H1 (cell line): Measurements from ENCODE around the gene TNXB. TPM values are rescaled to one million over a fixed set of nuclear protein-coding genes. Genes with fewer than 3 reads are reported as not detected.

Source experiments
- CTCF ChIA-PET: fragments of 300-600 bp; sonication (Branson Sonifier 250); formaldehyde crosslinking; loops from one replicate; lab custom pipeline; 2021; ENCODE audit not compliant: partially characterized antibody; lab: Charles Lee
- POLR2A ChIA-PET: fragments of 300-600 bp; sonication (Branson Sonifier 250); formaldehyde crosslinking; loops from one replicate; lab custom pipeline; 2021; ENCODE audit warnings: inconsistent platforms; ENCODE audit not compliant: partially characterized antibody; lab: Charles Lee
- DNase-seq, 2 experiments: peaks; one replicate each; pipeline versions ENCODE4 v3.0.0 to v3.0.0-alpha.2; 2010 to 2022; ENCODE audit warnings: low spot score in 2 of 2, low read depth in 1 of 2, mixed read lengths in 1 of 2
- FAIRE-seq: peaks from 2 replicates; lab custom pipeline; 2011; peaks lifted over from hg19 to GRCh38; lab: Jason Lieb, UNC
- H2AFZ ChIP-seq: 2 replicates; pipeline ENCODE4 v1.8.1; 2012; ENCODE audit warnings: low read length, inconsistent platforms
- H2AK5ac ChIP-seq: 2 replicates; pipeline ENCODE4 v1.6.1; 2013; ENCODE audit warnings: low read depth, low read length
- H2BK120ac ChIP-seq: replicated peaks from 2 replicates; pipeline ENCODE3; 2013; ENCODE audit warnings: low read depth, low read length, inconsistent platforms
- H2BK12ac ChIP-seq: 2 replicates; pipeline ENCODE4 v1.6.1; 2013; ENCODE audit warnings: low read depth, low read length
- H2BK15ac ChIP-seq: 2 replicates; pipeline ENCODE4 v1.6.1; 2013; ENCODE audit warnings: low read length
- H2BK20ac ChIP-seq: 2 replicates; pipeline ENCODE4 v1.6.1; 2013; ENCODE audit warnings: low read length
- H2BK5ac ChIP-seq: 2 replicates; pipeline ENCODE4 v1.6.1; 2013; ENCODE audit warnings: low read depth, low read length
- H3K14ac ChIP-seq: 2 replicates; pipeline ENCODE4 v1.6.1; 2013; ENCODE audit warnings: inconsistent platforms; ENCODE audit not compliant: insufficient read length
- H3K18ac ChIP-seq: 2 replicates; pipeline ENCODE4 v1.6.1; 2013; ENCODE audit warnings: low read length; ENCODE audit errors: extremely low read depth
- H3K23ac ChIP-seq: 2 replicates; pipeline ENCODE4 v1.6.1; 2013; ENCODE audit warnings: inconsistent platforms; ENCODE audit not compliant: insufficient read length
- H3K23me2 ChIP-seq: 2 replicates; pipeline ENCODE4 v1.6.1; 2013; ENCODE audit warnings: low read depth, low read length
- H3K27ac ChIP-seq: 2 replicates; pipeline ENCODE4 v1.6.1; 2011; ENCODE audit warnings: low read depth, low read length, inconsistent platforms
- H3K27me3 ChIP-seq, 4 experiments: replicated peaks in 1 of 4; 1 replicate in 1 of 4; 2 replicates in 3 of 4; pipeline versions ENCODE4 v1.6.1 to v1.8.1; 2011 to 2013; ENCODE audit warnings: low read length in 3 of 4, mild to moderate bottlenecking in 3 of 4, inconsistent platforms in 2 of 4, mixed read lengths in 2 of 4, moderate library complexity in 1 of 4; ENCODE audit not compliant: control insufficient read depth in 3 of 4, insufficient read depth in 3 of 4; ENCODE audit errors: extremely low read depth in 1 of 4
- H3K36me3 ChIP-seq, 4 experiments: 2 replicates each; pipeline versions ENCODE4 v1.6.1 to v1.8.1; 2011 to 2013; ENCODE audit warnings: mild to moderate bottlenecking in 4 of 4, low read length in 3 of 4, moderate library complexity in 2 of 4, control low read depth in 1 of 4, inconsistent platforms in 1 of 4; ENCODE audit not compliant: insufficient read depth in 4 of 4, control insufficient read depth in 2 of 4
- H3K4ac ChIP-seq: replicated peaks from 2 replicates; pipeline ENCODE3; 2013; ENCODE audit warnings: low read length, low read depth, mixed read lengths, inconsistent platforms; ENCODE audit not compliant: insufficient read length
- H3K4me1 ChIP-seq, 4 experiments: replicated peaks in 1 of 4; 1 replicate in 1 of 4; 2 replicates in 3 of 4; pipeline versions ENCODE4 v1.6.1 to v1.8.1; 2011 to 2013; ENCODE audit warnings: low read length in 3 of 4, inconsistent platforms in 2 of 4, mixed read lengths in 1 of 4; ENCODE audit not compliant: insufficient read depth in 4 of 4, control insufficient read depth in 3 of 4
- H3K4me2 ChIP-seq, 2 experiments: 2 replicates each; pipeline versions ENCODE4 v1.6.1 to v1.8.1; 2011 to 2013; ENCODE audit warnings: low read depth in 2 of 2, low read length in 2 of 2, control low read depth in 1 of 2, inconsistent platforms in 1 of 2, mild to moderate bottlenecking in 1 of 2; ENCODE audit not compliant: insufficient read depth in 1 of 2
- H3K4me3 ChIP-seq, 4 experiments: fragments of 200-600, 300-600 bp in 1 of 4; sonication (generic), shearing (Covaris generic), sonication (Bioruptor Twin) in 1 of 4; 2 replicates each; pipeline versions ENCODE4 v1.5.1 to v1.8.1; 2011 to 2016; ENCODE audit warnings: low read length in 4 of 4, low read depth in 3 of 4, control low read depth in 2 of 4, inconsistent platforms in 2 of 4, mild to moderate bottlenecking in 2 of 4, mixed read lengths in 1 of 4, moderate library complexity in 1 of 4; ENCODE audit not compliant: insufficient read depth in 2 of 4; ENCODE audit errors: extremely low read depth in 1 of 4
- H3K56ac ChIP-seq: replicated peaks from 2 replicates; pipeline ENCODE3; 2013; ENCODE audit warnings: low read depth, mild to moderate bottlenecking, mixed read lengths, low read length, inconsistent platforms; ENCODE audit not compliant: insufficient read length
- H3K79me1 ChIP-seq: 2 replicates; pipeline ENCODE4 v1.6.1; 2013; ENCODE audit warnings: low read depth, low read length, control low read depth
- H3K79me2 ChIP-seq, 2 experiments: 2 replicates each; pipeline versions ENCODE4 v1.6.1 to v1.8.1; 2012 to 2013; ENCODE audit warnings: low read length in 2 of 2, mild to moderate bottlenecking in 2 of 2, inconsistent platforms in 1 of 2; ENCODE audit not compliant: insufficient read depth in 2 of 2, control insufficient read depth in 1 of 2
- H3K9ac ChIP-seq, 4 experiments: replicated peaks in 1 of 4; 1 replicate in 1 of 4; 2 replicates in 3 of 4; pipeline versions ENCODE4 v1.6.1 to v1.8.1; 2011 to 2013; ENCODE audit warnings: low read depth in 3 of 4, low read length in 3 of 4, control low read depth in 2 of 4, mild to moderate bottlenecking in 2 of 4, moderate library complexity in 2 of 4, inconsistent platforms in 1 of 4; ENCODE audit errors: extremely low read depth in 1 of 4
- H3K9me3 ChIP-seq, 2 experiments: 2 replicates each; pipeline versions ENCODE4 v1.6.1 to v1.8.1; 2012 to 2013; ENCODE audit warnings: mild to moderate bottlenecking in 2 of 2, moderate library complexity in 2 of 2, control low read depth in 1 of 2, inconsistent platforms in 1 of 2, low read depth in 1 of 2, low read length in 1 of 2, mixed read lengths in 1 of 2; ENCODE audit not compliant: insufficient read depth in 2 of 2
- H4K20me1 ChIP-seq, 2 experiments: replicated peaks in 1 of 2; 2 replicates each; pipeline versions ENCODE3 to v1.8.1; 2011 to 2013; ENCODE audit warnings: inconsistent platforms in 2 of 2, low read length in 2 of 2, mild to moderate bottlenecking in 1 of 2; ENCODE audit not compliant: insufficient read depth in 2 of 2, control insufficient read depth in 1 of 2
- H4K5ac ChIP-seq: 2 replicates; pipeline ENCODE4 v1.6.1; 2013; ENCODE audit warnings: low read length, low read depth, mixed read lengths, inconsistent platforms; ENCODE audit not compliant: insufficient read length
- H4K8ac ChIP-seq: 2 replicates; pipeline ENCODE4 v1.8.0; 2013; ENCODE audit warnings: mild to moderate bottlenecking, moderate library complexity, low read length, inconsistent platforms; ENCODE audit not compliant: insufficient read depth; ENCODE audit errors: extremely low read depth
- H4K91ac ChIP-seq: replicated peaks from 2 replicates; pipeline ENCODE3; 2013; ENCODE audit warnings: low read length, mixed read lengths, inconsistent platforms; ENCODE audit not compliant: insufficient read length
- EZH2 ChIP-seq: fragments of 200-600 bp; sonication (generic); IDR thresholded peaks from 2 replicates; pipeline ENCODE4 v1.7.1; 2012; ENCODE audit warnings: low read depth, mild to moderate bottlenecking, moderate library complexity, low read length, inconsistent platforms; ENCODE audit not compliant: severe bottlenecking
- JUND ChIP-seq: IDR thresholded peaks from 2 replicates; pipeline ENCODE4 v1.6.1; 2011; ENCODE audit warnings: mild to moderate bottlenecking, improper control_type of control experiment, low read length
- whole genome bisulfite sequencing, 2 experiments: shearing (Covaris generic) in 1 of 2; methylation state at CpG; one replicate each; pipeline versions ENCODE4 v1.1.6 to v1.1.7; 2013 to 2015; ENCODE audit warnings: low lambda C conversion rate in 2 of 2, mixed read lengths in 2 of 2, inconsistent platforms in 1 of 2, low coverage in 1 of 2, missing lambda C conversion rate in 1 of 2; ENCODE audit not compliant: insufficient replicate concordance in 2 of 2, insufficient coverage in 1 of 2, insufficient read length in 1 of 2; ENCODE audit errors: extremely low coverage in 1 of 2, missing lambda C conversion rate in 1 of 2; 5-methylcytosine and 5-hydroxymethylcytosine counted together
- polyA plus RNA-seq, 7 experiments: library from polyadenylated mRNA; depleted of rRNA in 3 of 7; stranded (reverse) in 5 of 7; unstranded in 2 of 7; fragments of >200 nt in 5 of 7; fragments of 200-250 nt in 2 of 7; gene quantifications; 1 replicate in 5 of 7; 2 replicates in 1 of 7; 4 replicates in 1 of 7; pipeline versions ENCODE4 v1.2.1 to v1.2.3, GENCODE V29; 2011 to 2013; ENCODE audit warnings: missing spikeins in 2 of 7, mixed read lengths in 2 of 7
- total RNA-seq: library from RNA; stranded (reverse); fragmentation: NEBNext Ultra II Directional; extraction: Animal tissue kit (Norgen Biotek cat#: 25700); gene quantifications from 2 replicates; pipeline ENCODE4 v1.2.1, GENCODE V29; 2021

TNXB gene
- total and polyA plus RNA-seq, 2 of the 8 experiments (the other 6 are each of a cell fraction or from before 2014, with no cell fraction given): 3.1 to 4.8 TPM

DNA sequence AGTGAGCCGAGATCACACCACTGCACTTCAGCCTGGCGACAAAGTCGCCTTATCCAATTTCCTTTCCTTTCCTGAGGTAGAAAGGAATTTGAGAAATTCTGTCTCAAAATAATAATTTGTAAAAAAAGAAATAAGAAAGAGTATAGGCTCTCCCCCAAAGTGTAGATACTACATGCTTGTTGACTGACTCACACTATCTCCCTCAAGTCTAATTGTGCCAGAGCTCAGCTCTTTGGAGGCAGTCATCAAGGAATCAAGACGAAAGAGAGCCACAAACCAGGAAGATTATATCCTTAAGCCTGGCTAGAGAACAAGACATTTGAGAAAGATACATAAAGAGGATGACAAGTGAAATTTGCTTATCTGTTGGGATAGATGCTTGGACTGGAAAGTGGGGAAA lies 24.6 kb upstream of the TNXB start:
- H3K4me2 ChIP-seq: no peak overlapping the region
- H2BK20ac ChIP-seq: no peak overlapping the region
- H3K23ac ChIP-seq: no peak overlapping the region
- H3K79me2 ChIP-seq: peaks cover 0 to 5% of the 10 kb centered on the region in 2 experiments; a peak in 1 of 4 replicates
- no peak overlapping the region for H2AK5ac ChIP-seq
- TF ChIP-seq JUND (no peak), EZH2 (no peak)
- no peak overlapping the region for H3K56ac ChIP-seq
- H2BK15ac ChIP-seq: no peak overlapping the region
- ChIA-PET CTCF (interaction anchor here (1.5 kb wide), 1 partner anchor 15 kb away, joined by 4 read pairs; no protein-coding TSS in a partner anchor), POLR2A (no interaction called here)
- H3K27ac ChIP-seq: no peak overlapping the region
- no peak overlapping the region for H3K9ac ChIP-seq
- no peak overlapping the region for H3K14ac ChIP-seq
- H3K4ac ChIP-seq: no peak overlapping the region
- peaks cover 0 to 6% (median 5%) of the 10 kb centered on the region in 4 experiments; a peak in 5 of 7 replicates for H3K4me1 ChIP-seq
- no peaks in the 10 kb centered on the region for H3K27me3 ChIP-seq
- H3K4me3 ChIP-seq: no peak overlapping the region
- DNase-seq (no peak), FAIRE-seq (no peak)
- no peak overlapping the region for H2BK5ac ChIP-seq
- H4K20me1 ChIP-seq: no peaks in the 10 kb centered on the region
- H3K23me2 ChIP-seq: peaks cover 5% of the 10 kb centered on the region
- no peak overlapping the region for H4K5ac ChIP-seq
- no peak overlapping the region for H3K18ac ChIP-seq
- no peak overlapping the region for H4K8ac ChIP-seq
- H2BK12ac ChIP-seq: no peak overlapping the region
- H3K79me1 ChIP-seq: 0 out of 2 replicates have a peak, but pooled peaks cover 2% of the 10 kb centered on the region
- no peak overlapping the region for H4K91ac ChIP-seq
- 95% methylated on average over 4 of the region's 4 CpGs; no CpG with 5 or more reads in 1 of the 2 experiments for WGBS, 2 experiments
- H2AFZ ChIP-seq: no peak overlapping the region
- no peaks in the 10 kb centered on the region for H3K36me3 ChIP-seq
- H2BK120ac ChIP-seq: no peak overlapping the region
- no peaks in the 10 kb centered on the region for H3K9me3 ChIP-seq
